Gastrocnemius medialis (tissue), 4 donors: Measurements from ENCODE around the gene PRICKLE1. TPM values are rescaled to one million over a fixed set of nuclear protein-coding genes. Genes with fewer than 3 reads are reported as not detected.

Experiments
- ATAC-seq, 2 donors: fragments of 150-250 bp; one replicate each; pipeline ENCODE4 v1.9.1; 2016
- DNase-seq, 2 donors: peaks; one replicate each; pipeline ENCODE4 v3.0.0-alpha.2; 2019
- H3K27ac ChIP-seq, 4 donors: fragments of 200-600 bp; sonication (generic); 1 replicate in 1 of 4; 2 replicates in 3 of 4; pipeline ENCODE4 v1.5.1; 2016 to 2018; ENCODE audit warnings: mild to moderate bottlenecking in 2 of 4, moderate library complexity in 1 of 4
- H3K27me3 ChIP-seq, 3 donors: fragments of 200-600 bp; sonication (generic) in 2 of 3; 1 replicate in 1 of 3; 2 replicates in 2 of 3; pipeline versions ENCODE4 v1.5.1 to v1.6.0; 2016 to 2019; ENCODE audit warnings: mild to moderate bottlenecking in 1 of 3, moderate library complexity in 1 of 3
- H3K36me3 ChIP-seq, 2 donors: fragments of 200-600 bp; sonication (generic) in 1 of 2; one replicate each; pipeline ENCODE4 v1.5.1; 2017 to 2018
- H3K4me1 ChIP-seq, 2 donors: fragments of 200-600 bp; sonication (generic) in 1 of 2; one replicate each; pipeline ENCODE4 v1.5.1; 2016 to 2017; ENCODE audit warnings: mild to moderate bottlenecking in 2 of 2
- H3K4me3 ChIP-seq, 4 donors: fragments of 200-600 bp; sonication (generic) in 3 of 4; 1 replicate in 1 of 4; 2 replicates in 3 of 4; pipeline ENCODE4 v1.5.1; 2016 to 2019; ENCODE audit warnings: mild to moderate bottlenecking in 2 of 4
- H3K9me3 ChIP-seq, 3 donors: fragments of 200-600 bp; sonication (generic) in 2 of 3; 1 replicate in 1 of 3; 2 replicates in 2 of 3; pipeline ENCODE4 v1.5.1; 2016 to 2019
- POLR2A ChIP-seq, 2 donors: fragments of 450-650 bp; IDR thresholded peaks; one replicate each; pipeline ENCODE4 v1.6.1; 2017; ENCODE audit warnings: antibody characterized with exemption in 2 of 2, mild to moderate bottlenecking in 2 of 2, moderate library complexity in 2 of 2
- in situ Hi-C, 4 donors: fragments of 200-750 bp; cut with MboI; loops; one replicate each; pipeline versions ENCODE4 v1.15.0 to v1.8.0; 2017; ENCODE audit warnings: low sequenced_read_pairs in 4 of 4
- intact Hi-C: fragments of 100-400 bp; cut with DNase I; formaldehyde crosslinking; loops from one replicate; pipeline ENCODE4 v1.15.1; 2023; ENCODE audit warnings: low total_unique reads
- total RNA-seq, 4 donors: library from RNA; depleted of rRNA; stranded (reverse); fragments of >200 nt; gene quantifications; one replicate each; pipeline versions ENCODE4 v1.1.0 to v1.2.3, GENCODE V29; 2016
- TF ChIP-seq, protein P1 (sequence below), 5 experiments: fragments of 450-650 bp in 3 of 5; fragments of 200-600 bp in 2 of 5; sonication (generic) in 2 of 5; IDR thresholded peaks in 4 of 5; conservative IDR thresholded peaks in 1 of 5; 1 replicate in 4 of 5; 2 replicates in 1 of 5; pipeline ENCODE4 v1.5.1; 2016 to 2019; ENCODE audit warnings: antibody characterized with exemption in 5 of 5, mild to moderate bottlenecking in 3 of 5, moderate library complexity in 3 of 5

PRICKLE1 gene
- total RNA-seq, 4 donors from 2014 or later: 0.87 to 9.2 (median 3.6) TPM

DNA sequence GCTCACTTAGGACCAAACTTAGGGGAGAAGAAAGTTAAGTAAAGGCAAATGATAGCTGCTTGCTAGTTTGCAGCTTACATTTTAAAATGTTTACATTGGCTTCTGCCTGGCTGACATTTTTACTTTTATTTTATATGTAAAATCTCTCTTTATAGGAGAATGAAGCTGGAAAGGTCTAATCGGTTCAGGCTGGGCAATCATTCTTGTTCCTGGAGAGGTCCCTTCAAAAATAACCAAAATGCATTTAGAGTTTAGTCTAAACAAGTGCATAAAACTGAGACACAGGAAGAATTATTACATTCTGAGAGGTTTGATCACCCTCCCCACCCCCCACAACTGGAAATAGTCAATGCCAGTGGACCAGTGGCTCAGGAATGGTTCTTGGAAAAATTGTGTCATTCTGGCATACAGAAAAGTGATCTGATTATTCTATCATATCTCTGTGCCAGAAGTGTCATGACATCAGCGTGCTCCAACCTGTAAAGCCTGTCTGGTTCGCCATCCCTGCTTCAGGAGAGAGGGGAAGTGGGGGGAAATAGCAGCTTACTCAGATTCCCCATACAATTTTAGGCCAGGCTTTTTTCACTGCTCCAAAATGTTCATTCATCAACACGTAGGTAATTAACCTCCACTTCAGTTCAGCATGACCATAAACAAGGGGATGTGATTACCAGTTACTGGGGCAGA is 4.2 kb downstream of the PRICKLE1 start:
- TF ChIP-seq POLR2A (IDR thresholded peaks at IDR 0.05): no peak
- TF ChIP-seq, protein P1, sequence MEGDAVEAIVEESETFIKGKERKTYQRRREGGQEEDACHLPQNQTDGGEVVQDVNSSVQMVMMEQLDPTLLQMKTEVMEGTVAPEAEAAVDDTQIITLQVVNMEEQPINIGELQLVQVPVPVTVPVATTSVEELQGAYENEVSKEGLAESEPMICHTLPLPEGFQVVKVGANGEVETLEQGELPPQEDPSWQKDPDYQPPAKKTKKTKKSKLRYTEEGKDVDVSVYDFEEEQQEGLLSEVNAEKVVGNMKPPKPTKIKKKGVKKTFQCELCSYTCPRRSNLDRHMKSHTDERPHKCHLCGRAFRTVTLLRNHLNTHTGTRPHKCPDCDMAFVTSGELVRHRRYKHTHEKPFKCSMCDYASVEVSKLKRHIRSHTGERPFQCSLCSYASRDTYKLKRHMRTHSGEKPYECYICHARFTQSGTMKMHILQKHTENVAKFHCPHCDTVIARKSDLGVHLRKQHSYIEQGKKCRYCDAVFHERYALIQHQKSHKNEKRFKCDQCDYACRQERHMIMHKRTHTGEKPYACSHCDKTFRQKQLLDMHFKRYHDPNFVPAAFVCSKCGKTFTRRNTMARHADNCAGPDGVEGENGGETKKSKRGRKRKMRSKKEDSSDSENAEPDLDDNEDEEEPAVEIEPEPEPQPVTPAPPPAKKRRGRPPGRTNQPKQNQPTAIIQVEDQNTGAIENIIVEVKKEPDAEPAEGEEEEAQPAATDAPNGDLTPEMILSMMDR (IDR thresholded peaks at IDR 0.05 in 4 of 5, conservative IDR thresholded peaks at IDR 0.05 in 1 of 5): no peak
- ATAC-seq: no peak
- intact Hi-C loops (loop anchor here (5.0 kb wide), 1 partner anchor 752 kb away; no protein-coding TSS in a partner anchor), in situ Hi-C loops (loop anchor here in 1 of 4 donors (25.0 kb wide), 1 partner anchor 98 kb away; no protein-coding TSS in a partner anchor)
- Histone ChIP-seq H3K36me3 (no peaks in the 10 kb centered on the region), H3K4me1 (peaks cover 31 to 43% of the 10 kb centered on the region in 2 donors), H3K27ac (no peak overlapping the region), H3K27me3 (no peaks in the 10 kb centered on the region), H3K9me3 (no peaks in the 10 kb centered on the region), H3K4me3 (no peak overlapping the region)
- DNase-seq: no peak

DNA sequence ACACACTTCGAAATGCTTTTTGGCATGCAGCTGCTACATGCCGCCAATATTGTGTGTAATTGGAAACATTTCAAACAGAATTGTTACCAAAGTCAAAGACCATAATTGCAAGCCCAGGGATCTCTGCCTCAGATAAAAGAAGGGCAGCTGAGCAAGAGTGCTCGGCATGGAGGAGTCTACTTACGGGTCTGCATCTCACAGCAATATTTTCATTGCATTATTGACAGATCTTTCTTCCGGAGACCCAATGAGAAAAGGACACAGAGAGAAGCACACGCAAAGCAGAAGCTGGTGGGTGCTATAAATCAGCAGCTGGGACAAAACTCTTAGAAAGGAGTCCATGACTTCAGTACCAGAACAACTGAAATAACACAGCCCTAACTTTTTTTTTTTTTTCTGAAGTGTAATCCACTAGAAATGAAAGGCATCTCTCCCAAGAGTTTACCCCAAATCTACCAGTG is 4.9 kb downstream of the PRICKLE1 start:
- Histone ChIP-seq H3K4me1 (peaks cover 31 to 43% of the 10 kb centered on the region in 2 donors), H3K4me3 (no peak overlapping the region), H3K27me3 (no peaks in the 10 kb centered on the region), H3K9me3 (no peaks in the 10 kb centered on the region), H3K36me3 (no peaks in the 10 kb centered on the region), H3K27ac (no peak overlapping the region)
- DNase-seq: no peak
- no peak for ATAC-seq
- in situ Hi-C loops (loop anchor here in 1 of 4 donors (25.0 kb wide), 1 partner anchor 97 kb away; no protein-coding TSS in a partner anchor), intact Hi-C loops (loop anchor here (5.0 kb wide), 1 partner anchor 753 kb away; no protein-coding TSS in a partner anchor)
- TF ChIP-seq POLR2A (IDR thresholded peaks at IDR 0.05): no peak
- TF ChIP-seq, protein P1 (IDR thresholded peaks at IDR 0.05 in 4 of 5, conservative IDR thresholded peaks at IDR 0.05 in 1 of 5): no peak

DNA sequence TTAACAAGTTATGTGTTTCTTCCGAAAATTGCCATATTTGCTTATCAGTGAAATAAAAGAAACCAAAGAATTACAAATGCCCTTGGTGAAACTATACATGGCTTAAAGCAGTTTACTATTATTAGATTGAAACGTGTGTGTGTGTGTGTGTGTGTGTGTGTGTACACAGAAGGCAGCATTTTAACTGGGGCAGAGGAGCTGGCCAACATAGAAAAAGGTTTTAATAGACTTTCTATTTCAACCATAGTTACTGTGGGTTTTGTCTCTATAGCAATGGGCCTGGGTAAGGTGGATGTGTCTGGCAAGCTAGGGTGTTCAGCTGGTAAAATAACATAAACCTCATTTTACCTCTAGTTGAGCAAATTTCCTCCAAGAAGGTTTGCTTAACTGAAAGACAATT is 6.5 kb downstream of the PRICKLE1 start:
- DNase-seq: no peak
- Histone ChIP-seq H3K27ac (no peak overlapping the region), H3K9me3 (no peaks in the 10 kb centered on the region), H3K27me3 (no peaks in the 10 kb centered on the region), H3K4me1 (peaks cover 31 to 32% of the 10 kb centered on the region in 2 donors), H3K36me3 (no peaks in the 10 kb centered on the region), H3K4me3 (no peak overlapping the region)
- TF ChIP-seq, protein P1 (IDR thresholded peaks at IDR 0.05 in 4 of 5, conservative IDR thresholded peaks at IDR 0.05 in 1 of 5): no peak
- TF ChIP-seq POLR2A (IDR thresholded peaks at IDR 0.05): no peak
- in situ Hi-C loops: loop anchor here in 1 of 4 donors (25.0 kb wide), 1 partner anchor 96 kb away; no protein-coding TSS in a partner anchor
- intact Hi-C loops: no loop called here
- ATAC-seq: no peak

DNA sequence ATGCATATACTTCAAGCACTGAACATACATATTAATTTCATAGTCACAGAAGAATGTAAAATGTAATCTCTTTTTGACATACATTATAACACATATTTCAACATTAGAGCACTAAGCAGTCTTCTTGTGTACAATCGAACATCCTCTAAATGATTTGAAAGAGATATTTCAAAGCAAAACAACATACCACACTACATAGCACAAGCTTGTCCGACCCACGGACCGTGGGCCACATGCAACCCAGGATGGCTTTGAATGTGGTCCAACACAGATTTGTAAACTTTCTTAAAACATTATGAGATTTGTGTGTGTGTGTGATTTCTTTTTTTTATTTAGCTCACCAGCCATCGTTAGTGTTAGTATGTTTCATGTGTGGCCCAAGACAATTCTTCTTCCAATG is 7.0 kb downstream of the PRICKLE1 start:
- Histone ChIP-seq H3K4me3 (peak overlapping the region in 1 of 4 donors; percentile 4), H3K9me3 (no peaks in the 10 kb centered on the region), H3K27me3 (no peaks in the 10 kb centered on the region), H3K27ac (no peak overlapping the region), H3K36me3 (no peaks in the 10 kb centered on the region), H3K4me1 (peaks cover 28% of the 10 kb centered on the region in 2 donors)
- ATAC-seq (no peak), DNase-seq (no peak)
- in situ Hi-C loops: loop anchor here in 1 of 4 donors (25.0 kb wide), 1 partner anchor 95 kb away; no protein-coding TSS in a partner anchor
- intact Hi-C loops: no loop called here
- TF ChIP-seq, protein P1 (IDR thresholded peaks at IDR 0.05 in 4 of 5, conservative IDR thresholded peaks at IDR 0.05 in 1 of 5): no peak
- TF ChIP-seq POLR2A (IDR thresholded peaks at IDR 0.05): no peak
